Astrocyte of the spinal cord (primary cell): ENCODE measurements around the gene FSTL5.
"Not testable (repeated sequence)": the region's sequence is repeated elsewhere in the genome, so short reads cannot be mapped to it uniquely, and the experiment has no call there.

Source experiments
- DNase-seq: peaks from one replicate; pipeline ENCODE4 v3.0.0; 2011; ENCODE audit warnings: low read depth, low spot score
- H3K4me3 ChIP-seq: 2 replicates; pipeline ENCODE4 v1.5.1; 2011; ENCODE audit warnings: low read depth, mild to moderate bottlenecking, low read length, moderate library complexity
- in situ Hi-C: cut with HindIII; loops from 2 replicates; pipeline ENCODE4 v1.10.0; 2017; ENCODE audit warnings: low sequenced_read_pairs
- TF ChIP-seq, protein P1 (sequence below): IDR thresholded peaks from 2 replicates; pipeline ENCODE4 v1.5.1; 2012; ENCODE audit warnings: low read depth, mild to moderate bottlenecking, low read length, inconsistent platforms

FSTL5 gene

DNA sequence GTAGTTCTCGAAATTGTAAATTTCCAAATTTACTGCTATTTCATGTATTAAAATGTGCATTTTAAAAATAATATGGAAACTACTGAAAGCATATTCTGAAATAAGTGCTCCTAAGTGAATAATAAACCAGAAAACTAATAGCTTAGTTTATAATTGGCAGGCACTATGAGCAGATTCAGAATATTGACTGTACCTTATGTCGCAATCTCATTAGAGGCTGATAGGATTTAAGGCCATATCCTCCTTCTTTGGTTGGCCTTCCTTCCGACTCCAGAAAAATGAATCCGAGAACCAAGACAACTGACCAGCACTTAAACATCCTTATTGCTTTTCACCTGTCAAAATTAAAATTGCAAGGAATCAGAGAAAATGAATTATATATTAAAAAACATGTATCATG, 52.7 kb downstream of the FSTL5 start:
- DNase-seq, result no peak
- in situ Hi-C loops, result no loop called here
- H3K4me3 ChIP-seq, result no peak overlapping the region
- TF ChIP-seq, protein P1, sequence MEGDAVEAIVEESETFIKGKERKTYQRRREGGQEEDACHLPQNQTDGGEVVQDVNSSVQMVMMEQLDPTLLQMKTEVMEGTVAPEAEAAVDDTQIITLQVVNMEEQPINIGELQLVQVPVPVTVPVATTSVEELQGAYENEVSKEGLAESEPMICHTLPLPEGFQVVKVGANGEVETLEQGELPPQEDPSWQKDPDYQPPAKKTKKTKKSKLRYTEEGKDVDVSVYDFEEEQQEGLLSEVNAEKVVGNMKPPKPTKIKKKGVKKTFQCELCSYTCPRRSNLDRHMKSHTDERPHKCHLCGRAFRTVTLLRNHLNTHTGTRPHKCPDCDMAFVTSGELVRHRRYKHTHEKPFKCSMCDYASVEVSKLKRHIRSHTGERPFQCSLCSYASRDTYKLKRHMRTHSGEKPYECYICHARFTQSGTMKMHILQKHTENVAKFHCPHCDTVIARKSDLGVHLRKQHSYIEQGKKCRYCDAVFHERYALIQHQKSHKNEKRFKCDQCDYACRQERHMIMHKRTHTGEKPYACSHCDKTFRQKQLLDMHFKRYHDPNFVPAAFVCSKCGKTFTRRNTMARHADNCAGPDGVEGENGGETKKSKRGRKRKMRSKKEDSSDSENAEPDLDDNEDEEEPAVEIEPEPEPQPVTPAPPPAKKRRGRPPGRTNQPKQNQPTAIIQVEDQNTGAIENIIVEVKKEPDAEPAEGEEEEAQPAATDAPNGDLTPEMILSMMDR, result no peak

DNA sequence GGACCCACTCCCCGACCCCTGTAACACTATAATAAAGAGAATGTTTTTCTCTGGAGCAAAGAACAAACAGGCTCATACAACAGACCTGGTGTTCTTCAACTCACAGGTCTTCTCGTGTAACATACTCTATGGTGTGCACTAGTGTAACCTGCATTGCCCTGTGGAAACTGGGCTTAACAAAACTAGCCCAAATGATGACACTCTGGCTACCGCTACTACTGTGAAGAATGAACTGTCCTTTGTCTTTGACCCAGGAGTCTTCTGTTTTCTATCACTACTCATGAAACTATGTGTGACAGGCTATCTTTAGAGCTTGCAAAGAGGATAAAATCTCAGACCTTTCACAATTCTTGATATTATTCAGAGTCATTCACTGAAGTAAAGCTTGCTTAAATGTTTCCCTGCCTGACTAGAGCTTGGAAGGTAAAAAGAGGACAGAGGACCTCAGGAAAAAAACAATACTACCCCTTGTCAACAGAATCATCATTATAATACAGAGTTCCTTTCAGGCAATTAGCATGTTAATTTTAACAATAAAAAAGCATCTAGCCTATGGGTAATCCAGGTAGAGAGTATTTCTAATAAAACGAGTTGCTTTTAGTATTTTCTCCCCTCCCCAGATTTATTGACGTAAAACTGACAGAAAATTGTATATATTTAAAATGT, 59.2 kb downstream of the FSTL5 start:
- TF ChIP-seq, protein P1, result no peak
- DNase-seq, result no peak
- no peak overlapping the region for H3K4me3 ChIP-seq
- in situ Hi-C loops, result no loop called here

DNA sequence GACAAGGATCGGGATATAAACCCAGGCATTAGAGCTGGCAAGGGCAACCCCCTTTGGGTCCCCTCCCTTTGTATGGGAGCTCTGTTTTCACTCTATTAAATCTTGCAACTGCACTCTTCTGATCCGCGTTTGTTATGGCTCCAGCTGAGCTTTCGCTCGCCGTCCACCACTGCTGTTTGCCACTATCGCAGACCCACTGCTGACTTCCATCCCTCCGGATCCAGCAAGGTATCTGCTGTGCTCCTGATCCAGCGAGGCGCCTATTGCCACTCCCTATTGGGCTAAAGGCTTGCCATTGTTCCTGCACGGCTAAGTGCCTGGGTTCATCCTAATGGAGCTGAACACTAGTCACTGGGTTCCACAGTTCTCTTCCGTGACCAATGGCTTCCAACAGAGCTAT, 59.9 kb downstream of the FSTL5 start:
- DNase-seq, in situ Hi-C loops, H3K4me3 ChIP-seq: not testable (repeated sequence)

DNA sequence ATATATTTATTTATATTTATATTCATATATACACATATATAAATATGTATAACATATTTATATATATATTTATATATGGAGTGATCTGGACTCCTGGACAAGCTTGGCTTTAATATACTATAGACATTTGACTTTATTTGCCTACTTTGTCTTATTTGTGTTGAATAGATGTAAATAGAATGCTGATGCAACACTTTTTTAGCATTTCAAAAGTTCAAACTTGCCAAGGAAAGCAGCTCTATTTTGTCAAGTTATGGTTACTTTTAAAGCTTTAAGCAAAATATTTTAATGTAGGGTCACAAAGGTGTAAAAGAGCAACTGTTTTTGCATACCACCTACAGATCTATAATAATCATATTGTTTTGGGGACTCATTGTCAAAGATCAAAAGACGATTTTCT, 61.1 kb downstream of the FSTL5 start:
- in situ Hi-C loops, result no loop called here
- TF ChIP-seq, protein P1, result no peak
- no peak for DNase-seq
- no peak overlapping the region for H3K4me3 ChIP-seq

DNA sequence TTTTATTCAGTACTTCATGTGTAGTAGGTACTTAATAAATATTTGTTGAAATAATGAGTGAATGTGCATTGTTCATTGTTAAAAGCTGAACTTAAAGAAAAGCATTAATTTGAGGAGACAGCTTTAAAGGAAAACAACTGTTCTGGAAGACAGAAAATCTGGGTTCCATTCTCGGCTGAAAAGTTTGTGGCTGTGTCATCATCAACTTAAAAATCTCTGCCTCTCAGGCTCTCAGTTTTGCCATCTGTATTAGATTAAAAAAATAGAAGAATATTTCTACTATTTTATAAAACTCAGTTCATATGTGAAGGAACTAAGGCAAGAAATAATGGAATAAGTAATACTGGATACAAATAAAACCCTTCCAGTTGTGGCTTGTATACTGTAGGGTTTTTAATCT, 62.5 kb downstream of the FSTL5 start:
- TF ChIP-seq, protein P1, result no peak
- in situ Hi-C loops, result no loop called here
- H3K4me3 ChIP-seq, result no peak overlapping the region
- no peak for DNase-seq

DNA sequence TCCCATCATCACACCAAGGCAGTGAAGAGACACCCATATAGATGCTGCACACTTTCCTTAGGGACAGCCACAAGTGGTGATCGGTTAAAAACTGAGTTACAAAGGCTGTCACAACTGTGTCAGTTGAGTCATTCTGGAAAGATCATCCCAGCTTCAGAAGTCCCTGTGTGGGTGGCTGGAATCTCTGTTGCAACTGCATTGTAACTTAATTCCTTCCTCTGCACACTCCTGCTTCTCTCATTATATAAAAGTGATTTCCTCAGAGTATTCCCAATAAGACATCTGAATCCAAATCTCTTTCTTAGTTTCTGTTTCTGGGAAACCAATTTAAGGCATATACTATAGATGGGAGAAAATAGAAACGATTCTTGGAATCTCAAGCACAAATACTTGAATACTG, 88.1 kb downstream of the FSTL5 start:
- TF ChIP-seq, protein P1, result no peak
- DNase-seq, result no peak
- H3K4me3 ChIP-seq, result no peak overlapping the region
- in situ Hi-C loops, result no loop called here

DNA sequence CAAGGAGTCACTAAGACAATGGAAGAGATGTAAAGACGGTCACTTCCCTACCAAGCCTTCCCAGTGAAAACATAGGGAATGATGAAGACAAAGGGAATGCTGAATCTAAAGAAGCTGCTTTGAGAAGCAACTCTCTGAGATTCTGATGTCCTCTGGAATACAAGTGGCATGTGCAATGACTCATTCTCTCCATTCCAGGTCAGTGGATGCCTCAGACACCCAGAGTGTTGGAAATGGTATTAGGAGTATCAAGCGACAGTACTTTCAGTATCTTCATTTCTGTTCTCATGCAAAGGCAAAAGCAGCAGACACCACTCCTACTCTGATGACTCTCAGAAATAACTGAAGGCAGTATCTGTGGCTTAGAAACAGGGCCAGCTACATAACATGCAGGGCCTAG, 102.6 kb downstream of the FSTL5 start:
- peak; percentile 43 for DNase-seq
- in situ Hi-C loops, result no loop called here
- TF ChIP-seq, protein P1, result no peak
- H3K4me3 ChIP-seq, result no peak overlapping the region
